H1 (cell line): ENCODE measurements around the gene UBIAD1. TPM values are rescaled to one million over a fixed set of nuclear protein-coding genes. Genes with fewer than 3 reads are reported as not detected.

Experiments
- HDAC6 ChIP-seq: IDR thresholded peaks from one replicate; pipeline ENCODE4 v1.7.1; 2012; ENCODE audit warnings: low read depth, mild to moderate bottlenecking, inconsistent platforms, low read length, moderate library complexity
- JUND ChIP-seq: IDR thresholded peaks from 2 replicates; pipeline ENCODE4 v1.6.1; 2011; ENCODE audit warnings: mild to moderate bottlenecking, improper control_type of control experiment, low read length
- MAFK ChIP-seq: IDR thresholded peaks from 2 replicates; pipeline ENCODE4 v1.6.1; 2012; ENCODE audit warnings: low read depth, mild to moderate bottlenecking, improper control_type of control experiment, low read length
- RAD21 ChIP-seq, 2 experiments: IDR thresholded peaks in 1 of 2; conservative IDR thresholded peaks in 1 of 2; 2 replicates each; pipeline ENCODE4 v1.6.1; 2011; ENCODE audit warnings: low read depth in 2 of 2, low read length in 2 of 2, improper control_type of control experiment in 1 of 2, inconsistent platforms in 1 of 2, mild to moderate bottlenecking in 1 of 2, moderate library complexity in 1 of 2
- SP2 ChIP-seq: IDR thresholded peaks from 2 replicates; pipeline ENCODE4 v1.6.1; 2012; ENCODE audit warnings: mild to moderate bottlenecking, low read length, inconsistent platforms
- polyA plus RNA-seq, 7 experiments: library from polyadenylated mRNA; depleted of rRNA in 3 of 7; stranded (reverse) in 5 of 7; unstranded in 2 of 7; fragments of >200 nt in 5 of 7; fragments of 200-250 nt in 2 of 7; gene quantifications; 1 replicate in 5 of 7; 2 replicates in 1 of 7; 4 replicates in 1 of 7; pipeline versions ENCODE4 v1.2.1 to v1.2.3, GENCODE V29; 2011 to 2013; ENCODE audit warnings: missing spikeins in 2 of 7, mixed read lengths in 2 of 7
- total RNA-seq: library from RNA; stranded (reverse); fragmentation: NEBNext Ultra II Directional; extraction: Animal tissue kit (Norgen Biotek cat#: 25700); gene quantifications from 2 replicates; pipeline ENCODE4 v1.2.1, GENCODE V29; 2021

Gene UBIAD1
- total and polyA plus RNA-seq, 2 of the 8 experiments (the other 6 are each of a cell fraction or from before 2014, with no cell fraction given), result 23.4 to 26.6 TPM

DNA sequence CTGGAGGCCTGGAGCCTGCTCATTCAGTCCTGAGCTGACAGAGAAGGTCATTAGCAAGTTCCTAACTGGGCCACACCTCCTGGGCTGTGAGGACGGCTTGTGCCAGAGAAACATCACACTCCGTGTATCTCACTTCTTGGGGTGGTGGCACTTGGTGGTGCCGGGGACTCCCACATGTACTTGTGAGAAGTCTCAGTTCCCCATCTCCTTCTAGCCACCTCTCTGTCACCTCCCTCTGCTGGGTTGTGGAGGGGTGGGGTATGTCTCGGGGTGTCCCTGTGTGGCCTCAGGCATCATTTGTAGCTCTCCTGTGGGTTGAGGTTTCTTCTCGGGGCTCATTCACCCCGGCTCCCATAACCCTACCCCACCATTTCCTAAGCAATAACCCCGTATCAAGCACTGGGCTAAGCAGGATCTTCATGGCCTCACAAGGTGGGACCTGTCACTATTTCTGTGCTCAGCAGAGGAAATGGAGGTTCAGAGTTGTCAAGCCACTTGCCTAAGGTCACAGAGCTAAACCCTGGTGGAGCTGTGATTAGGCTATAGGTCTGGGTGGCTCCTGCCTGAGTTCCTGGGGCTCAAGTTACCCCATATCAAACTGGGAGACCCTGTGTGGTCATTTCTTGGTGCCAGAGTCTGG, 62.5 kb downstream of the UBIAD1 start (continued):
- no peak for TF ChIP-seq RAD21 (IDR thresholded peaks at IDR 0.05 in 1 of 2, conservative IDR thresholded peaks at IDR 0.05 in 1 of 2; ENCODE audit: low read depth in 2 of 2, low read length in 2 of 2)
- no peak for TF ChIP-seq HDAC6
- TF ChIP-seq JUND, result no peak
- TF ChIP-seq SP2, result no peak
- TF ChIP-seq MAFK, result no peak
